ENCODE measurements around the gene AHRR. TPM values are rescaled to one million over a fixed set of nuclear protein-coding genes. Genes with fewer than 3 reads are reported as not detected.
"Not testable (repeated sequence)": the region's sequence is repeated elsewhere in the genome, so short reads cannot be mapped to it uniquely, and the experiment has no call there.

Gene AHRR
- total and polyA plus RNA-seq, 3 donors from 2014 or later, result 36.9 to 68.5 (median 43.4) TPM

- H3K4me3 ChIP-seq, result no peak overlapping the region
- H3K27me3 ChIP-seq, result no peaks in the 10 kb centered on the region
- intact Hi-C loops (cut with DNase I; ENCODE audit: low total_unique reads), result no loop called here
- H3K9me3 ChIP-seq, result no peaks in the 10 kb centered on the region
- peak overlapping the region in 1 of 2 donors; percentile 44 for H3K27ac ChIP-seq
- H3K4me1 ChIP-seq, result peaks cover 8% of the 10 kb centered on the region
- TF ChIP-seq POLR2A (IDR thresholded peaks at IDR 0.05) (no peak), CTCF (IDR thresholded peaks at IDR 0.05) (no peak)
- DNase-seq, result peak; percentile 70
- WGBS, 2 donors, result 44 to 56% methylated on average over 34 to 44 of the region's 45 CpGs
- no peaks in the 10 kb centered on the region for H3K36me3 ChIP-seq (ENCODE audit: low read depth, missing control alignments)
Measured at GRCh38 chr5:399296-400281, 78.1 kb downstream of the AHRR start.

GRCh38 chr5:400282-401145, 79.0 kb downstream of the AHRR start:
- Histone ChIP-seq H3K9me3 (no peaks in the 10 kb centered on the region), H3K27me3 (no peaks in the 10 kb centered on the region), H3K4me1 (peaks cover 8% of the 10 kb centered on the region), H3K27ac (peak overlapping the region in 1 of 2 donors; percentile 44), H3K36me3 (ENCODE audit: low read depth, missing control alignments) (no peaks in the 10 kb centered on the region), H3K4me3 (no peak overlapping the region)
- intact Hi-C loops (cut with DNase I; ENCODE audit: low total_unique reads), result no loop called here
- no peak for DNase-seq
- WGBS, 2 donors, result 53 to 54% methylated on average over 23 to 26 of the region's 26 CpGs
- TF ChIP-seq POLR2A (IDR thresholded peaks at IDR 0.05) (no peak), CTCF (IDR thresholded peaks at IDR 0.05) (no peak)

GRCh38 chr5:401146-402034, 79.9 kb downstream of the AHRR start:
- DNase-seq, result no peak
- intact Hi-C loops (cut with DNase I; ENCODE audit: low total_unique reads), result no loop called here
- TF ChIP-seq POLR2A (IDR thresholded peaks at IDR 0.05), result no peak
- no peak for TF ChIP-seq CTCF (IDR thresholded peaks at IDR 0.05)

GRCh38 chr5:402219-402614, 80.7 kb downstream of the AHRR start:
- intact Hi-C loops (cut with DNase I; ENCODE audit: low total_unique reads); H3K9me3 ChIP-seq; DNase-seq; H3K4me3 ChIP-seq; H3K4me1 ChIP-seq; H3K36me3 ChIP-seq (ENCODE audit: low read depth, missing control alignments); H3K27me3 ChIP-seq; H3K27ac ChIP-seq: not testable (repeated sequence)
- WGBS, 2 donors, result 94 to 95% methylated on average over 17 of the region's 17 CpGs

More at GRCh38 chr5:401146-402034, 79.9 kb downstream of the AHRR start:
- no peaks in the 10 kb centered on the region for H3K27me3 ChIP-seq
- H3K4me3 ChIP-seq, result no peak overlapping the region
- peaks cover 8% of the 10 kb centered on the region for H3K4me1 ChIP-seq
- H3K9me3 ChIP-seq, result no peaks in the 10 kb centered on the region
- H3K27ac ChIP-seq, result no peak overlapping the region
- no peaks in the 10 kb centered on the region for H3K36me3 ChIP-seq (ENCODE audit: low read depth, missing control alignments)
- WGBS, 2 donors, result 92% methylated on average over 19 to 24 of the region's 24 CpGs
